ENCODE measurements around the gene PPFIA3.

GRCh38 chr19:49110567-49110966 is 8.8 kb upstream of the PPFIA3 start:
- TF ChIP-seq CTCF (IDR thresholded peaks at IDR 0.05 in 2 of 3, conservative IDR thresholded peaks at IDR 0.05 in 1 of 3; ENCODE audit: borderline replicate concordance in 1 of 3, insufficient read depth in 1 of 3, low read depth in 2 of 3, low read length in 2 of 3) (no peak), ATF3 (IDR thresholded peaks at IDR 0.05) (no peak), EZH2 (IDR thresholded peaks at IDR 0.05) (no peak), TCF7L2 (IDR thresholded peaks at IDR 0.05; ENCODE audit: borderline replicate concordance, extremely low read depth, insufficient read depth, insufficient read length) (no peak)
